SK-N-MC (cell line): ENCODE measurements around the gene BEST4.
"Not testable (repeated sequence)": the region's sequence is repeated elsewhere in the genome, so short reads cannot be mapped to it uniquely, and the experiment has no call there.

Experiments
- FOXP2 ChIP-seq: optimal IDR thresholded peaks from 2 replicates; pipeline ENCODE3; 2011; ENCODE audit warnings: mild to moderate bottlenecking, moderate library complexity; ENCODE audit not compliant: insufficient read depth; ENCODE audit errors: extremely low read length, control extremely low read depth
- POLR2AphosphoS5 ChIP-seq: IDR thresholded peaks from 2 replicates; pipeline ENCODE4 v1.6.1; 2012; ENCODE audit warnings: mild to moderate bottlenecking, low read depth, low read length, borderline replicate concordance

GRCh38 chr1:44810762-44811105 is 22.8 kb upstream of the BEST4 start:
- not testable (repeated sequence) for TF ChIP-seq POLR2AphosphoS5, FOXP2
